Measurements from ENCODE around the gene MYOF.

DNA sequence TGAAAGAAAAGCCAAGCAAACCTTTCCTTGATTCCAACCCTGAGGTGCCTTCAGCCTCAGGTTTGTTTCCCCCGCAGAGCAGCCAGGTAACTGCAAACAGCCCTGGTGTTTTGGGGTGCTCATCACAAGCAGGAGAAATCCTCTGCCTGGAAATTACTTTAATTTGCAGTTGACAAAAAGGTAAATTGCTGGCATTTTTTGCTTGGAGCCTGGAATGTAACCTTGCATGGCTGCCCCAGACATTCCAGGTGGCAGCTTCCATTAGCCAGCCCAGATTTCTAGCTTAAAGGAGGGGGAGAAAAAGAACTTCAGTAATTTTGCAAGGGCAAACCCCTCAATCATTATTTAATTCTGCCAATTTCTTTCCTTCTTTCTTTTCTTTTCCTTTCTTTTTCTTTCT, 194.4 kb downstream of the MYOF start:
- TF ChIP-seq, protein P1, sequence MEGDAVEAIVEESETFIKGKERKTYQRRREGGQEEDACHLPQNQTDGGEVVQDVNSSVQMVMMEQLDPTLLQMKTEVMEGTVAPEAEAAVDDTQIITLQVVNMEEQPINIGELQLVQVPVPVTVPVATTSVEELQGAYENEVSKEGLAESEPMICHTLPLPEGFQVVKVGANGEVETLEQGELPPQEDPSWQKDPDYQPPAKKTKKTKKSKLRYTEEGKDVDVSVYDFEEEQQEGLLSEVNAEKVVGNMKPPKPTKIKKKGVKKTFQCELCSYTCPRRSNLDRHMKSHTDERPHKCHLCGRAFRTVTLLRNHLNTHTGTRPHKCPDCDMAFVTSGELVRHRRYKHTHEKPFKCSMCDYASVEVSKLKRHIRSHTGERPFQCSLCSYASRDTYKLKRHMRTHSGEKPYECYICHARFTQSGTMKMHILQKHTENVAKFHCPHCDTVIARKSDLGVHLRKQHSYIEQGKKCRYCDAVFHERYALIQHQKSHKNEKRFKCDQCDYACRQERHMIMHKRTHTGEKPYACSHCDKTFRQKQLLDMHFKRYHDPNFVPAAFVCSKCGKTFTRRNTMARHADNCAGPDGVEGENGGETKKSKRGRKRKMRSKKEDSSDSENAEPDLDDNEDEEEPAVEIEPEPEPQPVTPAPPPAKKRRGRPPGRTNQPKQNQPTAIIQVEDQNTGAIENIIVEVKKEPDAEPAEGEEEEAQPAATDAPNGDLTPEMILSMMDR (IDR thresholded peaks at IDR 0.05): no peak
- no peak for TF ChIP-seq POLR2A (IDR thresholded peaks at IDR 0.05)
